ENCODE data around the gene SCUBE1. TPM values are rescaled to one million over a fixed set of nuclear protein-coding genes. Genes with fewer than 3 reads are reported as not detected.

Gene SCUBE1
- total RNA-seq, 1 experiment from 2014 or later: 0.54 TPM

GRCh38 chr22:43289976-43290721 is 53.0 kb downstream of the SCUBE1 start:
- no peaks in the 10 kb centered on the region for H3K4me1 Mint-ChIP-seq (ENCODE audit: low read depth, unreplicated experiment)
- intact Hi-C loops (cut with micrococcal nuclease; ENCODE audit: unreplicated experiment): no loop called here
- H3K4me3 Mint-ChIP-seq (ENCODE audit: low read depth, unreplicated experiment): no peak overlapping the region
- TF ChIP-seq CTCF (IDR thresholded peaks at IDR 0.05; ENCODE audit: unreplicated experiment): no peak
- H3K27ac Mint-ChIP-seq (ENCODE audit: unreplicated experiment): no peak overlapping the region
- no peak for DNase-seq
- peaks cover 88% of the 10 kb centered on the region for H3K27me3 Mint-ChIP-seq (ENCODE audit: unreplicated experiment)
- BruUV-seq (replicated peaks): no TSS peak
- no peaks in the 10 kb centered on the region for H3K36me3 Mint-ChIP-seq (ENCODE audit: insufficient read depth, unreplicated experiment)
- no peaks in the 10 kb centered on the region for H3K9me3 Mint-ChIP-seq (ENCODE audit: low read depth, unreplicated experiment)
- CTCF ChIA-PET: interaction anchor here (1.7 kb wide), 1 partner anchor 56 kb away, joined by 4 read pairs; no protein-coding TSS in a partner anchor

GRCh38 chr22:43289531-43289963 is 53.6 kb downstream of the SCUBE1 start:
- Mint-ChIP-seq H3K27me3 (ENCODE audit: unreplicated experiment) (peaks cover 88% of the 10 kb centered on the region), H3K4me3 (ENCODE audit: low read depth, unreplicated experiment) (no peak overlapping the region), H3K36me3 (ENCODE audit: insufficient read depth, unreplicated experiment) (no peaks in the 10 kb centered on the region), H3K4me1 (ENCODE audit: low read depth, unreplicated experiment) (no peaks in the 10 kb centered on the region), H3K9me3 (ENCODE audit: low read depth, unreplicated experiment) (no peaks in the 10 kb centered on the region), H3K27ac (ENCODE audit: unreplicated experiment) (no peak overlapping the region)
- no TSS peak for BruUV-seq (replicated peaks)
- CTCF ChIA-PET: interaction anchor here (1.7 kb wide), 1 partner anchor 57 kb away, joined by 4 read pairs; no protein-coding TSS in a partner anchor
- no peak for TF ChIP-seq CTCF (IDR thresholded peaks at IDR 0.05; ENCODE audit: unreplicated experiment)
- DNase-seq: no peak
- intact Hi-C loops (cut with micrococcal nuclease; ENCODE audit: unreplicated experiment): no loop called here

DNA sequence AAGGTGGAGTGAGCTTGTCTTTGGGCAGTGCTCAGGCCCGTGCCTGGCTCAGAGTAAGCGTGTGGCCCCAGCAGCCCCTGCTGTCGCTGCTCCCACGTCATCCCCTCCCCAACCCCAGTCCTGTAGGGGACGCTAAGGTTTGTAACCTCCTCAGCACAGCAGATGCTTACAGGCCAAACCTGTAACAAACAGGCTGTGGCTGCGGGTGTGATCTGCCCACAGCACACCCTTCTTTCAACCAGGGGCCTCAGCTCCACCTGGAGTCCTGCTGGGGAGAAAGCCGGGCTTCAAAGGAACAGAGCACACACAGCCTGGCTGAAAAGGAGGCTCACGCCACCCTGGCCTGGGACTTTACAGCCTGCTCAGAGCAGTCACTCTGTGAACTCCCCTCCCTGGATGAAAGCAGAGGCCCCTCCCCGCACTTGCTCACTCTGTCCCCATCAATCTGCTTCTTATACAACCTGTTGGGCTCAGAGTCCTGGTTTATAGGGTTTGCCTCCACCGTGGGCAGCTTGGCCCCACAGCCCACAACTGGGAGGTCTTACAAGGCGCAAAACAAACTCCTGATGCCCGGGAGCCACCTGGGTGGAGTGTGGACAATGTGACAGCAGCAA is 54.3 kb downstream of the SCUBE1 start:
- no peak overlapping the region for H3K4me3 Mint-ChIP-seq (ENCODE audit: low read depth, unreplicated experiment)
- intact Hi-C loops (cut with micrococcal nuclease; ENCODE audit: unreplicated experiment): no loop called here
- BruUV-seq (replicated peaks): no TSS peak
- H3K27ac Mint-ChIP-seq (ENCODE audit: unreplicated experiment): no peak overlapping the region
- DNase-seq: no peak
- peaks cover 94% of the 10 kb centered on the region for H3K27me3 Mint-ChIP-seq (ENCODE audit: unreplicated experiment)
- no peaks in the 10 kb centered on the region for H3K9me3 Mint-ChIP-seq (ENCODE audit: low read depth, unreplicated experiment)
- CTCF ChIA-PET: interaction anchor here (1.7 kb wide), 1 partner anchor 58 kb away, joined by 4 read pairs; no protein-coding TSS in a partner anchor
- H3K36me3 Mint-ChIP-seq (ENCODE audit: insufficient read depth, unreplicated experiment): no peaks in the 10 kb centered on the region
- TF ChIP-seq CTCF (IDR thresholded peaks at IDR 0.05; ENCODE audit: unreplicated experiment): no peak
- H3K4me1 Mint-ChIP-seq (ENCODE audit: low read depth, unreplicated experiment): no peaks in the 10 kb centered on the region

GRCh38 chr22:43288378-43288777 is 54.8 kb downstream of the SCUBE1 start:
- no TSS peak for BruUV-seq (replicated peaks)
- intact Hi-C loops (cut with micrococcal nuclease; ENCODE audit: unreplicated experiment): no loop called here
- Mint-ChIP-seq H3K4me3 (ENCODE audit: low read depth, unreplicated experiment) (no peak overlapping the region), H3K4me1 (ENCODE audit: low read depth, unreplicated experiment) (no peaks in the 10 kb centered on the region), H3K27me3 (ENCODE audit: unreplicated experiment) (peaks cover 93% of the 10 kb centered on the region), H3K9me3 (ENCODE audit: low read depth, unreplicated experiment) (no peaks in the 10 kb centered on the region), H3K36me3 (ENCODE audit: insufficient read depth, unreplicated experiment) (no peaks in the 10 kb centered on the region), H3K27ac (ENCODE audit: unreplicated experiment) (no peak overlapping the region)
- CTCF ChIA-PET: no interaction called here
- TF ChIP-seq CTCF (IDR thresholded peaks at IDR 0.05; ENCODE audit: unreplicated experiment): no peak
- DNase-seq: no peak
